Panc1 (cell line): Measurements from ENCODE around the gene ZCWPW1. TPM values are rescaled to one million over a fixed set of nuclear protein-coding genes. Genes with fewer than 3 reads are reported as not detected.
"Not testable (repeated sequence)": the region's sequence is repeated elsewhere in the genome, so short reads cannot be mapped to it uniquely, and the experiment has no call there.

ENCODE experiments used
- ATAC-seq: fragments of 200-7000 bp; cut with Tn5 transposase; 2 replicates; pipeline ENCODE4 v1.9.1; 2020; ENCODE audit warnings: mild to moderate bottlenecking, moderate library complexity
- BruUV-seq: library from RNA; stranded (reverse); fragments of 400-500 nt; replicated peaks from 2 replicates; lab custom pipeline; 2021; lab: Mats Ljungman, UMichigan
- CTCF ChIA-PET: fragments of 300-600 bp; sonication (Branson Sonifier 250); formaldehyde crosslinking; loops from one replicate; lab custom pipeline; 2022; ENCODE audit warnings: antibody characterized with exemption; lab: Charles Lee
- POLR2A ChIA-PET: fragments of 300-600 bp; sonication (Branson Sonifier 250); formaldehyde crosslinking; loops from one replicate; lab custom pipeline; 2022; ENCODE audit warnings: antibody characterized with exemption; lab: Charles Lee
- DNase-seq: peaks from one replicate; pipeline ENCODE4 v3.0.0-alpha.2; 2010; ENCODE audit warnings: low read depth, low spot score
- H3K27ac ChIP-seq: 2 replicates; pipeline ENCODE4 v1.5.1; 2011; ENCODE audit warnings: mild to moderate bottlenecking, low read length, inconsistent platforms
- H3K27me3 ChIP-seq: fragments of 200-500 bp; sonication (Bioruptor generic); 2 replicates; pipeline ENCODE4 v1.6.0; 2014; ENCODE audit warnings: low read length, inconsistent platforms; ENCODE audit not compliant: control insufficient read depth, insufficient read depth
- H3K36me3 ChIP-seq: fragments of 200-500 bp; sonication (Bioruptor generic); 2 replicates; pipeline ENCODE4 v1.5.1; 2014; ENCODE audit warnings: inconsistent platforms, mild to moderate bottlenecking, low read length, moderate library complexity; ENCODE audit not compliant: control insufficient read depth, insufficient read depth
- H3K4me1 ChIP-seq: 2 replicates; pipeline ENCODE4 v1.5.1; 2011; ENCODE audit warnings: inconsistent platforms, mild to moderate bottlenecking, low read length, moderate library complexity; ENCODE audit not compliant: control insufficient read depth, insufficient read depth
- H3K4me3 ChIP-seq, 2 experiments: 2 replicates each; pipeline ENCODE4 v1.5.1; 2011 to 2012; ENCODE audit warnings: low read depth in 2 of 2, low read length in 2 of 2, mild to moderate bottlenecking in 2 of 2, inconsistent platforms in 1 of 2, moderate library complexity in 1 of 2
- H3K9me3 ChIP-seq: fragments of 200-500 bp; sonication (Bioruptor generic); 2 replicates; pipeline ENCODE4 v1.5.1; 2014; ENCODE audit warnings: low read depth, mild to moderate bottlenecking, inconsistent platforms, low read length, moderate library complexity; ENCODE audit not compliant: control insufficient read depth, insufficient read depth
- POLR2AphosphoS5 ChIP-seq: IDR thresholded peaks from 2 replicates; pipeline ENCODE4 v1.6.1; 2012; ENCODE audit warnings: mild to moderate bottlenecking, low read depth, low read length, moderate library complexity
- SIN3A ChIP-seq: IDR thresholded peaks from 2 replicates; pipeline ENCODE4 v1.6.1; 2012; ENCODE audit warnings: low read depth, mild to moderate bottlenecking, low read length, moderate library complexity, borderline replicate concordance; ENCODE audit not compliant: insufficient read depth
- TCF7L2 ChIP-seq: IDR thresholded peaks from 2 replicates; pipeline ENCODE4 v1.6.1; 2011; ENCODE audit warnings: mild to moderate bottlenecking, low read depth, low read length, inconsistent platforms
- in situ Hi-C: cut with HindIII; loops from 2 replicates; pipeline ENCODE4 v1.10.0; 2016; ENCODE audit warnings: low sequenced_read_pairs, low pct_unique_long_range_greater_than_20kb
- intact Hi-C: fragments of 100-400 bp; cut with micrococcal nuclease; formaldehyde crosslinking; loops from one replicate; pipeline ENCODE4 v1.10.0; 2022; ENCODE audit not compliant: unreplicated experiment
- total RNA-seq: library from RNA; stranded (reverse); gene quantifications from one replicate; pipeline ENCODE4 v1.2.1, GENCODE V29; 2021; ENCODE audit not compliant: unreplicated experiment
- TF ChIP-seq, protein P1 (sequence below): fragments of 450-650 bp; IDR thresholded peaks from 2 replicates; pipeline ENCODE4 v1.5.1; 2017; ENCODE audit warnings: mild to moderate bottlenecking
- TF ChIP-seq, protein P2 (sequence below), 2 experiments: IDR thresholded peaks; 2 replicates each; pipeline ENCODE4 v1.6.1; 2011 to 2012; ENCODE audit warnings: low read depth in 2 of 2, control low read depth in 1 of 2, low read length in 1 of 2, mild to moderate bottlenecking in 1 of 2, moderate library complexity in 1 of 2; ENCODE audit not compliant: insufficient read depth in 1 of 2

Gene ZCWPW1
- total RNA-seq, 1 experiment from 2014 or later, result 6.5 TPM

DNA sequence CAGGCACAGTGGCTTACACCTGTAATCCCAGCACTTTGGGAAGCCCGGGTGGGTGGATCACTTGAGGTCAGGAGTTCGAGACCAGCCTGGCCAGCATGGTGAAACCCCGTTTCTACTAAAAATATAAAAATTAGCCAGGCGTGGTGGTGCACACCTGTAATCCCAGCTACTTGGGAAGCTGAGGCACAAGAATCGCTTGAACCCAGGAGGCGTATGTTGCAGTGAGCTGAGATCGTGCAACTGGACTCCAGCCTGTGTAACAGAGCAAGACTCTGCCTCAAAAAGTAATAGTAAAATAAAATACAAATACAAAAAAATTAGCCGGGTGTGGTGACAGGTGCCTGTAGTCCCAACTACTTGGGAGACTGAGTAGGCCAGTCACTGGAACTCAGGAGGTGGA lies 10.2 kb upstream of the ZCWPW1 start:
- H3K4me3 ChIP-seq, ATAC-seq, in situ Hi-C loops, H3K27ac ChIP-seq, BruUV-seq, intact Hi-C loops, CTCF ChIA-PET, DNase-seq, H3K9me3 ChIP-seq, H3K27me3 ChIP-seq, H3K36me3 ChIP-seq: not testable (repeated sequence)
- peaks cover 13% of the 10 kb centered on the region for H3K4me1 ChIP-seq
- POLR2A ChIA-PET, result interaction anchor here (0.6 kb wide), 2 partner anchors 57 to 121 kb away, joined by 8 to 12 read pairs; no protein-coding TSS in a partner anchor

DNA sequence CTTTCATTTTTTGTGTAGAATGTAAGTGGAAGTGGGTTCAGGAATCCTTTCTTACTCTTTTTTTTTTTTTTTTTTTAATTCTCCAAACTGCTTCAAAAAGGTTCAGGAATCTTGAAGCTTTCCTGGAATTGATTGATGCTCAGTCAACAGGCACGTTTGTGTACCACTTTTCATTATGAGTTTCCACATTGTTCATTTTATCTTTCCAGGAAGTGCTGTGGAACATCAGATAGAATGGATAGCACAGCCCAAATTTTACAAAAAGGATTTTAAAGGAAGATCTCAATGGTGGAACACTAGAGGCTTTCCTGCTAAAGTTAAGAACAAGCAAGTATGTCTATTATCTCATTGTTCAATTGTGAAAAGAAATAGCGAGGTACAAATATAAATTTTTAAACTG lies 9.7 kb upstream of the ZCWPW1 start:
- TF ChIP-seq TCF7L2, result no peak
- TF ChIP-seq, protein P1, sequence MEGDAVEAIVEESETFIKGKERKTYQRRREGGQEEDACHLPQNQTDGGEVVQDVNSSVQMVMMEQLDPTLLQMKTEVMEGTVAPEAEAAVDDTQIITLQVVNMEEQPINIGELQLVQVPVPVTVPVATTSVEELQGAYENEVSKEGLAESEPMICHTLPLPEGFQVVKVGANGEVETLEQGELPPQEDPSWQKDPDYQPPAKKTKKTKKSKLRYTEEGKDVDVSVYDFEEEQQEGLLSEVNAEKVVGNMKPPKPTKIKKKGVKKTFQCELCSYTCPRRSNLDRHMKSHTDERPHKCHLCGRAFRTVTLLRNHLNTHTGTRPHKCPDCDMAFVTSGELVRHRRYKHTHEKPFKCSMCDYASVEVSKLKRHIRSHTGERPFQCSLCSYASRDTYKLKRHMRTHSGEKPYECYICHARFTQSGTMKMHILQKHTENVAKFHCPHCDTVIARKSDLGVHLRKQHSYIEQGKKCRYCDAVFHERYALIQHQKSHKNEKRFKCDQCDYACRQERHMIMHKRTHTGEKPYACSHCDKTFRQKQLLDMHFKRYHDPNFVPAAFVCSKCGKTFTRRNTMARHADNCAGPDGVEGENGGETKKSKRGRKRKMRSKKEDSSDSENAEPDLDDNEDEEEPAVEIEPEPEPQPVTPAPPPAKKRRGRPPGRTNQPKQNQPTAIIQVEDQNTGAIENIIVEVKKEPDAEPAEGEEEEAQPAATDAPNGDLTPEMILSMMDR, result no peak
- no peak for TF ChIP-seq POLR2AphosphoS5
- TF ChIP-seq, protein P2, sequence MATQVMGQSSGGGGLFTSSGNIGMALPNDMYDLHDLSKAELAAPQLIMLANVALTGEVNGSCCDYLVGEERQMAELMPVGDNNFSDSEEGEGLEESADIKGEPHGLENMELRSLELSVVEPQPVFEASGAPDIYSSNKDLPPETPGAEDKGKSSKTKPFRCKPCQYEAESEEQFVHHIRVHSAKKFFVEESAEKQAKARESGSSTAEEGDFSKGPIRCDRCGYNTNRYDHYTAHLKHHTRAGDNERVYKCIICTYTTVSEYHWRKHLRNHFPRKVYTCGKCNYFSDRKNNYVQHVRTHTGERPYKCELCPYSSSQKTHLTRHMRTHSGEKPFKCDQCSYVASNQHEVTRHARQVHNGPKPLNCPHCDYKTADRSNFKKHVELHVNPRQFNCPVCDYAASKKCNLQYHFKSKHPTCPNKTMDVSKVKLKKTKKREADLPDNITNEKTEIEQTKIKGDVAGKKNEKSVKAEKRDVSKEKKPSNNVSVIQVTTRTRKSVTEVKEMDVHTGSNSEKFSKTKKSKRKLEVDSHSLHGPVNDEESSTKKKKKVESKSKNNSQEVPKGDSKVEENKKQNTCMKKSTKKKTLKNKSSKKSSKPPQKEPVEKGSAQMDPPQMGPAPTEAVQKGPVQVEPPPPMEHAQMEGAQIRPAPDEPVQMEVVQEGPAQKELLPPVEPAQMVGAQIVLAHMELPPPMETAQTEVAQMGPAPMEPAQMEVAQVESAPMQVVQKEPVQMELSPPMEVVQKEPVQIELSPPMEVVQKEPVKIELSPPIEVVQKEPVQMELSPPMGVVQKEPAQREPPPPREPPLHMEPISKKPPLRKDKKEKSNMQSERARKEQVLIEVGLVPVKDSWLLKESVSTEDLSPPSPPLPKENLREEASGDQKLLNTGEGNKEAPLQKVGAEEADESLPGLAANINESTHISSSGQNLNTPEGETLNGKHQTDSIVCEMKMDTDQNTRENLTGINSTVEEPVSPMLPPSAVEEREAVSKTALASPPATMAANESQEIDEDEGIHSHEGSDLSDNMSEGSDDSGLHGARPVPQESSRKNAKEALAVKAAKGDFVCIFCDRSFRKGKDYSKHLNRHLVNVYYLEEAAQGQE (IDR thresholded peaks at IDR 0.05; ENCODE audit: insufficient read depth in 1 of 2, low read depth in 2 of 2, low read length in 1 of 2), result no peak
- no peak for TF ChIP-seq SIN3A
- Histone ChIP-seq H3K4me3 (no peak overlapping the region), H3K36me3 (no peaks in the 10 kb centered on the region), H3K9me3 (no peaks in the 10 kb centered on the region), H3K27ac (no peak overlapping the region), H3K27me3 (no peaks in the 10 kb centered on the region), H3K4me1 (peaks cover 18% of the 10 kb centered on the region)
- CTCF ChIA-PET, result interaction anchor here (0.6 kb wide), 1 partner anchor 31 kb away, joined by 11 read pairs; no protein-coding TSS in a partner anchor
- ATAC-seq, result no peak
- intact Hi-C loops (no loop called here), in situ Hi-C loops (no loop called here)
- no peak for DNase-seq
- POLR2A ChIA-PET, result interaction anchor here (0.6 kb wide), 2 partner anchors 56 to 122 kb away, joined by 8 to 12 read pairs; no protein-coding TSS in a partner anchor
- BruUV-seq, result no TSS peak
